ENCODE measurements around the gene ATAD2B.
"Not testable (repeated sequence)": the region's sequence is repeated elsewhere in the genome, so short reads cannot be mapped to it uniquely, and the experiment has no call there.

The ATAD2B gene

DNA sequence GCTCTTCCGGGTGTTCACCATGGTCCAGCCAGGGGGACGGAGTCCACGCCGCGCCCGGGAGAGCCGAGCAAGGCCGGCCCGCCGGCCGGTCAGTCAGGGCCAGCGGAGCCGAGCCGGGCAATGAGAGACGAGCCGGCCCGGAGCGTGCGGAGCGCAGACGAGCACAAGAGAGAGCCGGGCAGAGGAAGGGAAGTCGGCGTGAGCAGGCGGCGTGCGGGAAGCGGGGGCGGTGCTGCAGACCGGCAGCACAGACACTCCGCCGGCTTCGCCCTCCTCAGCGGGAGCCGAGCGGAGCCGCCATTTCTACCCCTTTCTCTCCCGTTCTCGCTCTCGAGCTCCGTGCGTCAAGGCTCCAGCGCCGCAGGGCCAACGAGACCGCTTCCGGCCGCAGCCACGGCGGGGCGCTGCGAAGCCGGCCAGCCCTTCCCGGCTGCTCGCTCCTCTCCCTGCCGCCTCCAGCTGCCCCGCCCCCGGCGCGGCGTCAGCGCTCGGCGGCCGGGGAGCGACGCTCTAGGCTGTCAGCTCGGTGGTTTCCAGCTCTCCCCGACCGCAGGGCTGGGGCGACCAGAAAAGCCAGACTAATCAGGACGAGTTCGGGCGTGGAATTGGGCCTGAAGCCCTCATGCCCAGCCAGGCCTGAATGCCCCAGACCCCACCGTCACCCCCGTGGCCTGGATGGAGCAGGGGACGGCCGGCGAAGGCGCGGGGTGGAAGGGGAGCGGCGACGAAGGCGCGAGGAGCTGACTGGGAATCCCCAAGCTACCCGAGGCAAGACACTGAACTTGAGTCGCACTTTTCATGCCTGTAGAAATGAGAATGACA lies at the start of gene ATAD2B:
TSS of gene ATAD2B (minus strand) at position 374 of the 822 bp plus-strand sequence. CDS start at position 21, 353 bp downstream.
- peak; percentile 55 for DNase-seq (ENCODE audit: low read depth)

DNA sequence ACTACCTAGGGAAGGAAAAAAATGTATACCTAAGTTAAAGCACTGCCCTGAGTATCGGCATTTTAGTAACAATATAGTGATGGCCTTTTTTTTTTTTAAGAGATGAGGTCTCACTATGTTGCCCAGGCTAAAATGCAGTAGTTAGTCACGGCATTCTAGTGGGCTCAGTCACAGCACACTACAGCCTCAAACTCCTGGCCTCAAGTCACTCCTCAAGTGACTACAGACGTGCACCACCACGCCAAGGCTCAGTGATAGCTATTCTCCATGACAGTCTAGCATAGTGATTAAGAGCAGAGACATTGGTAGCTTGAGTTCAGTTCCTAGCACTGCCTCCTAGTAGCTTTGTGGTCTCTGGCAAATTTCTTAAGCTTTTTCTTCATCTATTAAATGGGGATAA lies 40.9 kb upstream of the ATAD2B start:
- no peak for DNase-seq (ENCODE audit: low read depth)

DNA sequence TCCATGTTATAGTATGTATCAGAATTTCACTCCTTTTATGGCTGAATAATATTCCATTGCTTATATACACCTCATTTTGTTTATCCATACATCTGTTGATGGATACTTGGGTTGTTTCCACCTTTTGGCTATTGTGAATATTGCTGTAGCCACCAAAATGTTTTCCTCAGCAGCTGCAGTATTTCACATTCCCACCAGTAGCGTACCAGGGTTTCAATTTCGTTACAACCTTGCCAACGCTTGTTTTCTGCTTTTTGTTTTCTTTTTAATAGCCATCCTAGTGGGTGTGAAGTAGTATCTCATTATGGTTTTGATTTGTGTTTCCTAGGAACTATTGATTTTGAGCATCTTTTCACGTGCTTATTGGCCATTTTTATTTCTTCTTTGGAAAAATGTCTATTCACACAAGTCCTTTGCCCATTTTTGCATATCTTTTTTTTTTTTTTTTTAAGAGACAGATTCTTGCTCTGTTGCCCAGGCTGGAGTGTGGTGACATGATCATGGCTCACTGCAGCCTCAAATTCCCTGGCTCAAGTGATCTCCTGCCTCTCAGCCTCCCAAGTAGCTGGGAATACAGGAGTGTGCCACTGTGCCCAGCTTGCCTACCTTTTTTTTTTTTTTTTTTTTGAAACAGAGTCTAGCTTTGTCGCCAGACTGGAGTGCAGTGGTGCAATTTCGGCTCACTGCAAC lies 27.5 kb upstream of the ATAD2B start:
- DNase-seq (ENCODE audit: low read depth): no peak

DNA sequence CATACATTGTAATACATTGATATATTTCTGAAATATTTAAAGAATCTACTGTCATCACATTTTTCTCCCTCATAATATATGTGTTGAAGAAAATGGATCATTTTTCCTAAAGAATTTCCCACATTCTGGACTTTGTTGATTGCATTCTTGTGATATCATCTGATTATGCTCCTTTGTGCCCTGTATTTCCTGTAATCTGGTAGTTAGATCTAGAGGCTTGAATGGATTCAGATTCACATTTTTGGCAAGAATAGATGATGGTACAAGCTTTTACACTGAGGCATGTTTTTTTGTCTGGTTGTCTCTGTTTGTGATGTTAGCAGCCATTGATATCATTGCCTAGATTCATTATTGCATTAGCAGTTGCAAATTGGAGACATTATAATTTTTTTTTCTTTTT lies 26.7 kb upstream of the ATAD2B start:
- no peak for DNase-seq (ENCODE audit: low read depth)

DNA sequence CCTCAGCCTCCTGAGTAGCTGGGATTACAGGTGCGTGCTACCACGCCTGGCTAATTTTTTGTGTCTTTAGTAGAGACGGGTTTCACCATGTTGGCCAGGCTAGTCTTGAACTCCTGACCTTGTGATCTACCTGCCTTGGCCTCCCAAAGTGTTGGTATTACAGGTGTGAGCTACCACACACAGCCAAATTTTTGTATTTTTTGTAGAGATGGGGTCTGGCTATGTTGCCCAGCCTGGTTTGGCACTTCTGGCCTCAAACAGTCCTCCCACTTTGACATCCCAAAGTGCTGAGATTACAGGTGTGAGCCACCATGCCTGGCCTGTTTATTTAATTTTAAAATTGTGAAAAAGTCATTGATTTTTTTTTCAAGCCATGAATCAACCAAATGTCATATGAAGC lies 25.6 kb upstream of the ATAD2B start:
- not testable (repeated sequence) for DNase-seq (ENCODE audit: low read depth)

DNA sequence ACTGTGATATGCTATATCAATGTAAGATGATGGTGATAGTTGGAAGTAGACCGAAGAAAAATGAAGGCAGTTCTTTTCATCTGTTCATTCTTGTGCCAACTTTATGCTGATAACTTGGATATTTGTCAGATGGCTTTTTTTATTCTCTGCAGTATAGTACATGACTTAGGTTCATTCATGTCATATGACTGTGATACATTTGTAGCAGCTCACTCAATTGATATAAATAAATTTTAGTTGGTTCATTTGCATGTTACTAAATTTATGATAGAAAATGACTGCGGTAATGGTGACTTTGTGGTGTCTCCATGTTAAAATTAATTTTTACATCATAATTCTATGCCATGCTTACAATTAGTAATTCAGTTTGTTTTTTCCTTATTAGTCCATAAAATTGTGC lies 20.4 kb upstream of the ATAD2B start:
- no peak for DNase-seq (ENCODE audit: low read depth)

DNA sequence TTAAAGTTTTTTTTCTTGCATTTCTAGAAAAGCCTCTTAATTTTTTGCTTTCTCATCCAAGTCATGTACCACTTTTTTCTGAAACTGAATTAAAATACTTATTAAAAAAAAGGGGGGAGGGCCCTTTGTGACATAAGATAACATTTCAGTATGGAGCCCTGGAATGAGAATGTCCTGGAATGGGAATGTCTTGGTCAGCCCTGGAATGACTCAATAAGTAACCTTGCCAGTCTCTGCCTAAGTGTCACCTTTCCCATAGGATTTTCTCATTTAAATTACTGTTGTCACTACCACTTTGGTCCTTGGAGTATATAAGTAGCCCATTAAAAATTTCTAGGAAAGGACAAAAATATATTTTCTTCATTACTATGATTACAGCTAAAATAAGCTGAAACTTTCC lies 18.1 kb upstream of the ATAD2B start:
- no peak for DNase-seq (ENCODE audit: low read depth)

DNA sequence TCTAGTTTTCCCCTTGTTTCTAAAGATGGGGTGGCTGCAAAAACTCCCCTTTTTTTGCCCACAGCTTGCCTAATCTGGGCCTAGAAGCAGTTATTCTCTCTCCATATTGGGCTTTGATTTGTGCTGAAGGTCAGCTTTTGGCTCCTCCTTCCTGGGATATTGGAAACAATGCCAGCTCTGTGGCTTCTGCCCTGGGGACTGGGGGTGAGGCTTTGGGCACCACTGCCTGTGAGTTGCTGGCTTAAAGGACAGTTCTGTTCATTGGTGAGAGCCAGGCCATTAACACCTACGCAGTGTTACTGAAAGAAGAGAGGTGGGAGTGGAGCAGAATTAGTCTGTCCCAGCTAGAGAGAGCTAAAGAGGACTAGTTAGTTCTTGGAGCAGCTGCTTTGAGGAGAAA lies 17.6 kb upstream of the ATAD2B start:
- DNase-seq (ENCODE audit: low read depth): no peak

DNA sequence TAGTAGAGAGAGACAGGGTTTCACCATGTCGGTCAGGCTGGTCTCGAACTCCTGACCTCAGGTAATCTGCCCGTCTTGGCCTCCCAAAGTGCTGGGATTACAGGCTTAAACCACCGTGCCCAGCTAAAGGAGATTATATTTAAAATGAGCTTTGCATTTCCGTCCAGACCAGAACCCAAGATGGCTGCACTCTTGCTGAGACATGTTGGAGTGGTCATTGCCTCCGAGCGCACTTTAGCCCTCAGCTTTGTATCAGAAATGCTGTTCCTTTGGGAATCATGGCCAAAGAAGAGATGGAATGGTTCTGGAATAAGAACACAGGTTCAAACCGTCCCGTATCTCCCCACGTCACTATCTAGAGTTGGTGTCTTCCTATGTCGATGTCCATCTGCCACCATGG lies 16.7 kb upstream of the ATAD2B start:
- DNase-seq (ENCODE audit: low read depth): no peak

DNA sequence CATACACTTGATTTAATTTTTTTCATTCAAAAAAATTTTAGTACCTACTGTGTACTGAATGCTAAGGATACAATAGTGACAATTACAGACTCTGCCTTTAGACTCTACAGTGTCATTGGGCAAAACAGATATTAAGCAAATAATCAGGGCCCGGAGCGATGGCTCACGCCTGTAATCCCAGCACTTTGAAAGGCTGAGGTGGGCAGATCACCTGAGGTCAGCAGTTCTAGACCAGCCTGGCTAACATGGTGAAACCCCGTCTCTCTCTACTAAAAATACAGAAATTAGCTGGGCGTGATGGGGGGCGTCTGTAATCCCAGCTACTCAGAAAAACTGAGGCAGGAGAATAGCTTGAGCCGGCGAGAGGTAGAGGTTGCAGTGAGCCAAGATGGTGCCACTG lies 14.7 kb upstream of the ATAD2B start:
- DNase-seq (ENCODE audit: low read depth): no peak

DNA sequence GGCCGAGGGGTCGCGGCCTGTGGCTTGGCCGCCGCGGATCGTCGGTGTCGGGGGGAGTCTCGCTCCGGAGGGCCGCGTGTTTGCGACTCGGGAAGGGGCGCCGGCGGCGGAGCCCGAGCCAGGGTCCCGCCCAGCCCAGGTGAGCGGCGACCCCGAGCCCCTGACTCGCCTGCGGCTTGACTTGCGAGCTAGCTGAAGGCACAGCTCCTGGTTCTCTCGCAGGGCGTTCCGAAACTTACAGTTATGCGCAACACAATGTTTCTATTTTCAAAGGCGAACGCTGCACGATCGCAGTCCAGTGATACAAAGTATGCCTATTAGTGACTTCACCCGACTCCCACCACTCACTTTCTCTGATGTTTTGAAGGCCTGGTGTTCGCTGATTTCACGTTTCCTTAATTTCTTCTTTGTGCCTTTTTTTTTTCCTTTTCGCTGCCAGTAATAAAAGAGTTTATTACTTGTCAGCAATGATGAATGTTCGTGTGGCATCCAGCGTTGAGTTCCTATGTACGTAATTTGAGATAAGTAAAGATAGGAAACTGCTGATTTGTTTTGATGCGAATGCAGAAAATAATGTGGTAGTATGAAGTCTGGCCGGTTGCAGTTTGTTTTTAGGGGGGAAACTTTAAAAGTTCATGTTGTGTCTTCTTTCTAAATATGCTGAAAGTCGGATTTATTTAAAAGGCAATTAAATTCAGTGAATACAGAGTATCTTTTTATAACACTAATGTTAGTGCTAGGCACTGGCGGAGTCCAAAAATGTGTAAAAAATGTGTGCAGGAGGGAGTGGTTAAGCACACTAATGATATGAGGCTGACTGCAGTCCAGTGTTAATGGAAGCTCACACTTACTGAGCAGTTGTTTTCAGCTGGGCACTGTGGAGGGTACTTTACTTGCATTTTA lies 14.0 kb upstream of the ATAD2B start:
- no peak for DNase-seq (ENCODE audit: low read depth)

DNA sequence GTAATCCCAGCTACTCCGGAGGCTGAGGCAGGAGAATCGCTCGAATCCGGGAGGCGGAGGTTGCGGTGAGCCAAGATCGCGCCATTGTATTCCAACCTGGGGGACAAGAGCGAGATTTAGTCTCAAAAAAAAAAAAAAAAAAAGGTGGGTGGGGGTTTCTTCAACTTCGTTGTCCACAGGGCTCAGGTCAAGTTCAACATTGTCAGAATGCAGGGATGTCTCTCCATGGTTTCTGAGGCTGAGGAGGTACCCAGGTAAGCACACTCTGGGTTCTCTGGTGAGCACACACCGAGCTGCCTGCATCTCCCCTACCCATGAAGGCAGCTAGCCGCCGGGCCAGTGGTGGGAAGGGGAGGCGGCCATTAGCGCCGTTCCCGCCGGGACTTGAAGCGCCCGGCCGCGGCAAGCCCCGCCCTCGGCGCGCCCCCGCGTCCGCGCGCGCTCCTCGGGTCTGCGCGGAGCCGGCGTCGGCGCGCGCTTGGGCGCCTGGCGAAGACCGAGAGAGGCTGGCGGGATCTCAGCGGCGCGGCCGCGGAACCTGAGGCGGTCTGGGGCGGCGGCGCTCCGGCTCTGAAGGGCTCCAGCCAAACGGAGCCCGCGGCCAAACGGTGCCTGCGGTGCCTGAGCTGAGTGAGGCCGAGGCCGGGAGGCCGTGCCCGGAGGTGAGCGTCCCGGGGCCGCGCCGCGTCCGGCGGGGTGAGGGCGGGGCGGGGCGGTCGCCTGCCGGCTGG lies 13.2 kb upstream of the ATAD2B start, which contains the start of gene UBXN2A:
TSS of gene UBXN2A (plus strand) at position 477 of the 731 bp plus-strand sequence. CDS start 17,852 bp downstream, outside the sequence.
- no peak for DNase-seq (ENCODE audit: low read depth)

DNA sequence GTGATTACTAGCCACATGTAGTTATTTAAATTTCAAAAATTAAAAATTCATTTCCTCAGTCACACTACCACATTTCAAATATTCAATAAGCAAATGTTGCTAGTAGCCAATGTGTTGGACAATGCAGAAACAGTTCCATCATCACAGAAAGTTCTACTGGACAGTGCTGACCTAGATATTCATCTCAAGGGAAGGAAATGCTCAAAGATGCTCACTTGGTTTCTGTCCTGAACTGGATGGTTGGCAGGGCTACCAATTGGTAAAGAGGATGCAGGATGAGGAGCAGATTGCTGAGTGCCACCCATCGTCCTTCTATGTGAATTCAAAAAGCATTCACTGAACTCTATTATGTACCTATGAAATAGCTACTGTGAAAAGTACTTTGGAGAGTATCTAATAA lies 7.3 kb upstream of the ATAD2B start:
- no peak for DNase-seq (ENCODE audit: low read depth)

DNA sequence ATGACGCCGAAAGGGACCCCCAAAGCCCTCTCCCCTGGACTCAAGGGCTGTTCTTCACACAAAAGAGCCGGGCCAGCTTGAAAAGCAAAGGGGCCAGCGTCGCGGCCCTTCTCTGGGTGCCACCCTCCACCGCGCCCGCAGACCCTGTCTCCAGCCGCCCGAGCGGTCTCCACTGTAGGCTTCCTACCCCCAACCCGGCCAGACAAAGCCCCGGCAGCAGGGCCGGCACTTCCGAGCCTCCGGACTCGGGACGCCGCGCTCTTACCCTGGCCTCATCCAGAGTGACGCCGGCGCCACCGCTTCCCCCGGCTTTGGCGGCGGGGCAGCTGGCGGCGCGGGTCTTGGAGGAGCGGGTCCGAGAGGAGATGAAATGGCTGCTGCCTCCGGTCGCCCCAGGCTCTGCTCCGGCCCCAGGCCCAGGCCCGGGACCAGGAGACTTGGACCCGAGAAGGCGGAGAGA lies 603 bp downstream of the ATAD2B start:
- DNase-seq (ENCODE audit: low read depth): no peak

DNA sequence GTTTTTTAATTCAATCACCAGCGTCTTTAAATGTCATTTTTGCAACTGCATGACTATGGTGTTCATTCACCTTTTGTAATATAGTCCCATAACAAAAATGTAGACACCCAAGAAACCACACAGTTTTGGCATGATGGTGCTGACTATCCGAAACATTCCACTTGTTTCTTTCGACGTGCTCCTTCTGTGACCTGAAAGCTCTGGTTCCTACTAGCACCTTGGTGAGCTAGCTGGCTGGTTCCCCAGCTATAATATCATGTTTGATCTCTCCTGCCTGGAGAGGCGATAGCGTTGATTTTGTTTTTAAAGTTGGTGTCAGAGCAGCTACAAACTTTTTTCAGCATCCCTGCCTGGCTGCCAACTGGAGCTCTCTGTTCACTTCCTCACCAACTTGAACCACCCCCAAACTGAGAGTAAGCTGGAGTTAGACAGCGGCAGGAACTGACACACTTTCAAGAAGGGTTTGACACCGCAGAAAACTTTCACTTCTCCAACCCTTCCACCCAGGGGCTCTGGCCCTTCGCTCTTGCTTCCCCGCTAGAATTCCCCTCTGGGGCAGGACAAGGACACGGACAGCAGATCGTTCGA lies 1.1 kb downstream of the ATAD2B start:
- no peak for DNase-seq (ENCODE audit: low read depth)

DNA sequence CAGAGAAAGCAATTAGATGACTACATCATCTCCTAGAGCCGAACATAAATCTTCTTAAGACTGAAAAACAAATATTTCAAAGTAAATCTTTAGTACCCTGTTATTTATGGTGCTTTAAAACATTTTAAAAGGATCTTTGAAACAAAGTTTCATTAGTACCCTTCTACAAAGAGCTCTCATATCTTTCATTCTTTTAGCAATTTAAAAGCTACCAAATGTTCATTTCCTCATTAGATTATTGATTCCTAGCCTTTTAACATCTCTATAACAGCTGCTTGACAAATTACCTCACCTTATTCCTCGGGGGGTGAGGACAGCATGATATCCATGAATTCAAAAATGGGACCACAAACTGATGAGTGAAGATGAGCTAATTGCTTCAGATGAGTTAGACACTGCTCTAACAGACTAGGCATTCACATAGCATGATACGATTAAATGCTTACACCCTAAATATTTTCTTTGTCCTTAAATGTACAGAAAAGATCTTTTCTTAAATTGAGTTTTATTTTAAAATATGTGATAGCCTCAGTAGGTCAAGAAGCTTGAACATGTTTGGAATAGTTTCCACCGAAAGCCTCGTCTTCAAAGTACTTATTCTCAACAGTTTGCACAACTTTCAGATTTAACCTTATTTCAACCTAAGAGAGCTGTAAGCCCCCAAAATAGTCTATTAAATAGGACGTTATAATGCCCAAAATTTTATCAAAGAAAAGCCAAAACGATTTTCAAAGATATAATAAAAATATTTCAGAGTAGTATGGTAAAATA lies 2.1 kb downstream of the ATAD2B start:
- DNase-seq (ENCODE audit: low read depth): no peak

DNA sequence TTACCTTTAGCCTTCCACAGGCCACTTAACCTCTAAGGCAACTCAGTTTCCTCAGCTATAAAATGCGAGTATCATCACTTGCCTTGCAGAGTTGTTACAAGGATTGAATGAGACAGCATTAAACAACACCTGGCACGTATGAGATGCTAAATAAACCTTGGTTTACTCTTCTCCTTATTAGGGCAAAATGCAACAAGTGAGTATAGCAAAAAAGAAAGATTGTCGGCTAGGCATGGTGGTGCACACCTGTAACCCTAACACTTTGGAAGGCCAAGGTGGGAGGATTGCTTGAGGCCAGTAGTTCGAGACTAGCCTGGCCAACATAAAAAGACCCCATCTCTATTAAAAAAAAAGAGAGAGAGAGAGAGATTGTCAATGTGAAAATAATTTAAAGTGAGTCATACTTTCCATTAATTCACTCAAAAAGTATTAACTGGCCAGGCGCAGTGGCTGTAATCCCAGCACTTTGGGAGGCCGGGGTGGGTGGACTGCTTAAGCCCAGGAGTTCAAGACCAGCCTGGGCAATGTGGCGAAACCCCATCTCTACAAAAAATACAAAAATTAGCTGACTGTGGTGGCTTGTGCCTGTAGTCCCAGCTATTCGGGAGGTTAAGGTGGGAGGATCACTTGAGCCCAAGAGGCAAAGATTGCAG lies 8.0 kb downstream of the ATAD2B start:
- DNase-seq (ENCODE audit: low read depth): no peak

DNA sequence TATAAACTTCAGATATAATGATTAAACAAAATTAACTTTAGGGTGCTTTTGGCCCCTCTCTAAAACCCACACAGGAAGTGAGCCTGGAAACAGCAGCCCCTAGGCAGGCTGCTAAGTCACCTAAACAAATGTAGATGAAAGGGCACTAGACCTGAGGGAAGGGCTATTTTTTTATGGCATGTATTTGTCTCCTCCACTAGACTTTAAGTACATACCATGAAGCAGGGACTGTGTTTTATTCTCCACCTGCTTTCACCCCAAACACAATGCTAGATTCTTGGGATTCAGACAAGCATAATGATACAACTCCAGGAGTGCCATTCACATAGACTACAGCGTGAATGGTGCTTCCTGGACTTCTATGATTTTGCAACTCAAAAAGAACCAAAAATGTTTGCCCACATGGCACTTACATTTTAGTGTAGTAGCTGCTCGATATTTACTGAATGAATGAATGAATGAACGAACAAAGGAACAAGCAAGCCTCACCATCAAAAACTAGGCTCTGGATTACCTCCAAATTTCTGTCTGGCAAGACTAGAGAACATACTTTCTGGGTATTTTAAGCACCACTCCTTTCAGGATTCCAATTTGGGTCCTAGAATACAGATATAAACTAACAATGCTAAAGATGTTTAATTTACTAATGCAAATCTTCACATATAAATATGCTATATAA lies 10.1 kb downstream of the ATAD2B start:
- no peak for DNase-seq (ENCODE audit: low read depth)

DNA sequence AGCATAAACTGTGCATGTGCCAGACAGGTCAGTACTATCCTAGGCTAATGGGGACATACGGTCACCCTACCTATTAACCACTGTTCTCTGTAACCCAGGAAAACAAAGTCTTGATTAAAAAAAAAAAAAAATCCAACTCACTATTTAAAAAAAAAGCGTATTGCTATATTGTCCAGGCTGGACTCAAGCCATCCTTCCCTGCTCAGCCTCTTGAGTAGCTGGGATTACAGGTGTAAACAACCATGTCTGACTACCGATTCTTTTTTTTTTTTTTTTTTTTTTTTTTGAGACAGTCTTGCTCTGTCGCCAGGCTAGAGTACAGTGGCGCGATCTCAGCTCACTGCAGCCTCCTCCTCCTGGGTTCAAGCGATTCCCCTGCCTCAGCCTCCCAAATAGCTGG lies 11.6 kb downstream of the ATAD2B start:
- DNase-seq (ENCODE audit: low read depth): no peak
